Stomach (tissue), 9 donors: Measurements from ENCODE around the gene ALG14. TPM values are rescaled to one million over a fixed set of nuclear protein-coding genes. Genes with fewer than 3 reads are reported as not detected.

ENCODE experiments used
- DNase-seq, 2 donors: peaks; one replicate each; pipeline versions ENCODE4 v3.0.0 to v3.0.0-alpha.2; 2013 to 2019
- H3K27ac ChIP-seq, 5 donors: fragments of 200-600 bp in 4 of 5; sonication (generic) in 4 of 5; one replicate each; pipeline ENCODE4 v1.5.1; 2013 to 2019; ENCODE audit warnings: mild to moderate bottlenecking in 1 of 5, moderate library complexity in 1 of 5
- H3K27me3 ChIP-seq, 3 donors: fragments of 200-600 bp; sonication (generic); one replicate each; pipeline ENCODE4 v1.5.1; 2017 to 2019; ENCODE audit warnings: mixed run types in 1 of 3
- H3K36me3 ChIP-seq, 4 donors: fragments of 200-600 bp; sonication (generic); 1 replicate in 3 of 4; 2 replicates in 1 of 4; pipeline ENCODE4 v1.5.1; 2016 to 2019
- H3K4me1 ChIP-seq, 4 donors: fragments of 200-600 bp; sonication (generic); one replicate each; pipeline ENCODE4 v1.5.1; 2016 to 2019
- H3K4me3 ChIP-seq, 4 donors: fragments of 200-600 bp; sonication (generic) in 3 of 4; one replicate each; pipeline ENCODE4 v1.5.1; 2016 to 2019; ENCODE audit warnings: mild to moderate bottlenecking in 1 of 4
- H3K9me3 ChIP-seq, 4 donors: fragments of 200-600 bp; sonication (generic); one replicate each; pipeline ENCODE4 v1.5.1; 2016 to 2019
- CTCF ChIP-seq, 7 experiments: fragments of 450-650 bp in 4 of 7; fragments of 200-600 bp in 3 of 7; sonication (generic) in 3 of 7; IDR thresholded peaks; one replicate each; pipeline ENCODE4 v1.5.1; 2016 to 2019; ENCODE audit warnings: antibody characterized with exemption in 7 of 7, control low read depth in 2 of 7, mild to moderate bottlenecking in 1 of 7
- EP300 ChIP-seq: sonication (generic); formaldehyde crosslinking; IDR thresholded peaks from one replicate; pipeline ENCODE4 v1.6.1; 2017; ENCODE audit warnings: antibody characterized with exemption
- POLR2A ChIP-seq, 4 donors: fragments of 450-650 bp; IDR thresholded peaks; one replicate each; pipeline ENCODE4 v1.6.1; 2016; ENCODE audit warnings: antibody characterized with exemption in 4 of 4, control low read depth in 2 of 4, mild to moderate bottlenecking in 1 of 4, moderate library complexity in 1 of 4
- POLR2AphosphoS5 ChIP-seq, 3 donors: sonication (generic); formaldehyde crosslinking; IDR thresholded peaks; one replicate each; pipeline ENCODE4 v1.6.1; 2016; ENCODE audit warnings: antibody characterized with exemption in 3 of 3
- WGBS, 5 donors: extraction: QIAGEN DNeasy Blood & Tissue Kit in 3 of 5; methylation state at CpG; one replicate each; pipeline versions ENCODE4 v1.1.5 to v1.1.7; 2013 to 2018; 5-methylcytosine and 5-hydroxymethylcytosine counted together
- intact Hi-C: fragments of 100-400 bp; cut with DNase I; formaldehyde crosslinking; loops from one replicate; pipeline ENCODE4 v1.15.1; 2023; ENCODE audit warnings: low total_unique reads
- polyA plus RNA-seq, 3 donors: library from polyadenylated mRNA; stranded (reverse); fragments of 200-250 nt; gene quantifications; one replicate each; pipeline ENCODE4 v1.2.3, GENCODE V29; 2013
- total RNA-seq, 5 donors: library from RNA; depleted of rRNA; stranded (reverse); fragments of >200 nt; gene quantifications; one replicate each; pipeline versions ENCODE4 v1.1.0 to v1.2.3, GENCODE V29; 2014 to 2016
- donor health status: healthy with polysubstance abuse.
- donor health status: Bipolar disorder and iron deficiency.
- donor health status: healthy.

Gene ALG14
- total and polyA plus RNA-seq, 8 donors: under 0.01 to 3.5 (median 1.1) TPM; not detected in 1

DNA sequence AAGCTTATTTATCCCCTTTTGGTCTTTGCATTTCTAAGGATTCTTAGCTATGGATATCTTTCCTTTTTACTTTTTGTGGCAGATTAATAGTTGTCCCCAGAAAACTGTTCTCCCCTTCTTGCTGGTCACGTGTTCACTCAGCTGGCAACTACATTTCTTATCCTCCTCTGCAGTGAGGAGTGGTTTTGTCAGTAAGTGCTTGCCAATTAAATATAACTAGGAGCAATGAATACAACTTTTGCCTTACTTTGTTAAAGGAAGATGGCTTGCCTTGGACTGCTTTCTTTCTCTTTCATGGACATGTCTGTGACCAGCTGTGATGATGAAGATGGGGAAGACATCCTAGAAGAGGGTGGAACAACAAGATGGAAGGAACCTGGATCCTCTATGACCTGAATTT, 15.6 kb upstream of the ALG14 start:
- TF ChIP-seq EP300 (no peak), POLR2A (IDR thresholded peaks at IDR 0.05) (no peak), CTCF (IDR thresholded peaks at IDR 0.05) (no peak), POLR2AphosphoS5 (IDR thresholded peaks at IDR 0.05) (no peak)
- no peaks in the 10 kb centered on the region for H3K27me3 ChIP-seq
- H3K36me3 ChIP-seq: no peaks in the 10 kb centered on the region
- no peak overlapping the region for H3K27ac ChIP-seq
- H3K4me1 ChIP-seq: peaks cover 0 to 16% (median 0%) of the 10 kb centered on the region in 4 donors
- intact Hi-C loops: loop anchor here (10.0 kb wide), 1 partner anchor 146 kb away; the partner anchor contains the start of gene RWDD3
- WGBS, 5 donors: 75 to 88% (median 84%) methylated on average over 1 of the region's 1 CpG
- no peak for DNase-seq
- H3K4me3 ChIP-seq: no peak overlapping the region
- peaks cover 0 to 4% (median 0%) of the 10 kb centered on the region in 4 donors for H3K9me3 ChIP-seq

DNA sequence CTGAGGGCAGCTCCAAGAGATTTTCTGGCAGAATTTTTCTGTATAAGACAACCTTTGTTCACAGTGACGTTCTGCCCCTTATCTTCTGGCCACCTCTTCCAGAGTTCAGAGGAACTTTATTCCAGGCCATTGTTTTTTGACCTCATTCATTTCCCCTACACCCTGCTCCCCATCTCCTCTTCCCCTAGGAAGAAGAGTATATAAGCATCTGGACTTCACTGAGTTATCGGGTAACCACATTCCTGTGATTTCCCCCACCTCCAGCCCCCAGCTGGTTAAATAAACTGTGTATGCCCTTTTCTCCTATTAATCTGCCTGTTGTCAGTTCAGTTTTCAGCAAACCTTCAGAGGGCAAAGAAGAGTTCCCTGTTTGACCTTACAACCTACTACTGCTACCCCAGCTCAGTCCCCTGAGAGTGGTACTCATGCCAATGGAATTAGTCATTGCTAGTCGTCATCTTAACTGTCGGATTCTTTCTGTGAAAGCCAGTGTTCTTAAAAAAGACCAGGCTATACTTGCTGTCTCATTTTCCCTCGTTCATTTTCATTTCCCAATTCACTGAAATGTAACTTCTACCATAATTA, 14.3 kb upstream of the ALG14 start:
- DNase-seq: peak in 1 of 2 donors; percentile 70

DNA sequence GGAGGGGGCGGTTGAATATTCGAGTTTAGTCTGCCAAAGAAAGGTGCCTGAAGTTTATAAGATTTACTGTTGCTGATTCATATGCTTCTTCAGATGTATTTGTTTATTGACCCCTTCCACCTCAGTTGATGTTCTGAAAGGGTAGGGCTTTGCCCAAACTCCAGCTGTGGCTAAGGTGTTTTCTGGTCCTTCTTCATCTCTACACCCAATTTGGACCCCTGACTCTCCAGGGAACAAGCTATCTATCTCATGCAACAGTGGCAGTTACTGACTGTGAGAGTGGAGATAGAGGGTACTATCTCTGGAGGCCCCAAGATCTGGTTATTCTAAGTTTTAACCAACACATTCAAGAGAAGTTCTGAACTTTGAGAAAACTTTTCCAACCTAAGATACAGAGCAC, 12.6 kb upstream of the ALG14 start:
- TF ChIP-seq POLR2AphosphoS5 (IDR thresholded peaks at IDR 0.05) (no peak), CTCF (IDR thresholded peaks at IDR 0.05) (no peak), POLR2A (IDR thresholded peaks at IDR 0.05) (no peak)
- Histone ChIP-seq H3K36me3 (no peaks in the 10 kb centered on the region), H3K27me3 (no peaks in the 10 kb centered on the region), H3K4me1 (peaks cover 0 to 16% (median 0%) of the 10 kb centered on the region in 4 donors), H3K4me3 (no peak overlapping the region), H3K27ac (no peak overlapping the region), H3K9me3 (peaks cover 0 to 4% (median 0%) of the 10 kb centered on the region in 4 donors)
- WGBS, 5 donors: 57 to 68% (median 64%) methylated on average over 2 of the region's 2 CpGs
- no peak for DNase-seq
- intact Hi-C loops: loop anchor here (10.0 kb wide), 1 partner anchor 149 kb away; the partner anchor contains the start of gene RWDD3

More for the DNA sequence above, 14.3 kb upstream of the ALG14 start:
- peaks cover 0 to 16% (median 0%) of the 10 kb centered on the region in 4 donors for H3K4me1 ChIP-seq
- intact Hi-C loops: loop anchor here (10.0 kb wide), 1 partner anchor 148 kb away; the partner anchor contains the start of gene RWDD3
- no peaks in the 10 kb centered on the region for H3K27me3 ChIP-seq
- WGBS, 5 donors: 24 to 35% (median 32%) methylated on average over 5 of the region's 5 CpGs
- H3K36me3 ChIP-seq: no peaks in the 10 kb centered on the region
- no peak for TF ChIP-seq EP300
- no peak for TF ChIP-seq CTCF (IDR thresholded peaks at IDR 0.05)
- no peak for TF ChIP-seq POLR2A (IDR thresholded peaks at IDR 0.05)
- TF ChIP-seq POLR2AphosphoS5 (IDR thresholded peaks at IDR 0.05): no peak
- H3K9me3 ChIP-seq: peaks cover 0 to 4% (median 0%) of the 10 kb centered on the region in 4 donors
- H3K4me3 ChIP-seq: no peak overlapping the region
- peak overlapping the region in 2 of 5 donors; percentile 15 to 63 for H3K27ac ChIP-seq

DNA sequence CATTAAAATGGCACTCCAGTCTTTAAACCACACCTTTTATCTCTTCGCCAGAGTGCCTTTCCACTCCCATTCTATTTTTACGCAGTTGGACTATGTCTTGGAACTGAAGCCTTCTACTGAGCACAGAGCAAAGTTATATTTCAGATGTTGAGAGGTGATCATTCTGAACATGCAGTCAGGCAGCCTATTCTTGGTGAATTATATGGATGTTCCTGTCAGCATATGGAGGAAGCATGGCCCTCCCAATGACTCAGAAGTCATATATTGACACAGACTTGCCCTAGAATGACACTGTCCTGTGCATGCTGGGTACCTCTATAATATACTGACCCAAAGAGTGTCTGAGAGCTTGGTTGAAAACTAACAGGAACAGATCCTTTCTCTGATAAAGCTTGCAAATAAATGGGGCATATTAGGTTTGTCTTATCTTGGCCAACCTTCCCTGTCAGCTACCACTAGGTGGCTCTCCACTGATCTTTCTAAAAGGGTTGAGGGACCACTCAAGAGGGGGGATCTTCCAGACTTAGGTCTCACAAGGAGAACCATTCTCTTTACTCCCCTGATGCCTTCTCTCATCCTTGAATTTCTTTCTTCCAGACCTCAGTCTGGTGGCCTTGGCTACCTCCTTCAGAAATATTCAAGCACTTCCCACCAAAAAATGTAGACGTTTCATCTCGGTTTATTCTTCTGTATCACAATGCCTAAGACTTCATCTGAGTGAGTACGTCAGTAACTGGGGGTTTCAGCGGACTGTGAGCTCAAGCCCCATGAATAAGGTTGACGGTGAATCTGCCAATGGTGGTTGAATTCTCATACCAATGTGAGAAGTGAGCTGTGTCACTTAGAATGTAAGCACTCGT, 11.8 kb upstream of the ALG14 start:
- H3K4me1 ChIP-seq: peaks cover 0 to 16% (median 0%) of the 10 kb centered on the region in 4 donors
- H3K27ac ChIP-seq: no peak overlapping the region
- intact Hi-C loops: loop anchor here (10.0 kb wide), 1 partner anchor 150 kb away; the partner anchor contains the start of gene RWDD3
- no peak overlapping the region for H3K4me3 ChIP-seq
- TF ChIP-seq POLR2A (IDR thresholded peaks at IDR 0.05) (no peak), EP300 (no peak), CTCF (IDR thresholded peaks at IDR 0.05) (peak in 5 of 7 experiments; percentile 29 to 64 (median 45)), POLR2AphosphoS5 (IDR thresholded peaks at IDR 0.05) (peak in 1 of 3 donors; percentile 16)
- H3K27me3 ChIP-seq: no peaks in the 10 kb centered on the region
- 73 to 82% (median 77%) methylated on average over 8 of the region's 8 CpGs for WGBS, 5 donors
- H3K9me3 ChIP-seq: no peaks in the 10 kb centered on the region
- peak in 1 of 2 donors; percentile 61 for DNase-seq
- H3K36me3 ChIP-seq: no peaks in the 10 kb centered on the region
